Activated naive CD4-positive, alpha-beta T cell treated with anti-CD3 and anti-CD28 coated beads for 36 hours (primary cell): Measurements from ENCODE around the gene AKNAD1. TPM values are rescaled to one million over a fixed set of nuclear protein-coding genes. Genes with fewer than 3 reads are reported as not detected.

Experiments
- total RNA-seq, 2 experiments: library from RNA; stranded (reverse); gene quantifications; one replicate each; pipeline ENCODE4 v1.2.3, GENCODE V29; 2021

Gene AKNAD1
- total RNA-seq, 2 experiments from 2014 or later = not detected

Other genes starting within 250 kb of the AKNAD1 start
- gene HENMT1, start 196.0 kb downstream of the AKNAD1 start, total RNA-seq = 10 to 100 TPM; 18.7 to 19.3 TPM
- gene PRPF38B, start 164.8 kb downstream of the AKNAD1 start, total RNA-seq = 10 to 100 TPM; 50.4 to 52.2 TPM
- gene FNDC7, start 144.2 kb downstream of the AKNAD1 start, total RNA-seq = under 1 TPM in 1 of 2 experiments, not detected in 1; 0.05 TPM
- 10 to 100 TPM; 29.1 to 30.3 TPM for gene STXBP3, start 110.4 kb downstream of the AKNAD1 start, total RNA-seq
- gene GPSM2, start 19.9 kb upstream of the AKNAD1 start, total RNA-seq = 10 to 100 TPM; 15.9 to 19.3 TPM
- 10 to 100 TPM; 14.3 to 15.2 TPM for gene CLCC1, start 106.4 kb upstream of the AKNAD1 start, total RNA-seq
- gene WDR47, start 185.0 kb upstream of the AKNAD1 start, total RNA-seq = 1 to 10 TPM; 8.2 to 8.4 TPM
- 10 to 100 TPM; 20.1 to 23.7 TPM for gene TAF13, start 218.9 kb upstream of the AKNAD1 start, total RNA-seq
- gene TMEM167B, start 233.7 kb upstream of the AKNAD1 start, total RNA-seq = 10 to 100 TPM; 35.0 to 37.6 TPM